Activated gamma-delta T cell treated with Interleukin-2 at 50 U/mL for 16 hours (primary cell): ENCODE measurements around the gene AIG1.

Source experiments
- DNase-seq: peaks from one replicate; pipeline ENCODE4 v3.0.0-alpha.2; 2020

Gene AIG1

DNA sequence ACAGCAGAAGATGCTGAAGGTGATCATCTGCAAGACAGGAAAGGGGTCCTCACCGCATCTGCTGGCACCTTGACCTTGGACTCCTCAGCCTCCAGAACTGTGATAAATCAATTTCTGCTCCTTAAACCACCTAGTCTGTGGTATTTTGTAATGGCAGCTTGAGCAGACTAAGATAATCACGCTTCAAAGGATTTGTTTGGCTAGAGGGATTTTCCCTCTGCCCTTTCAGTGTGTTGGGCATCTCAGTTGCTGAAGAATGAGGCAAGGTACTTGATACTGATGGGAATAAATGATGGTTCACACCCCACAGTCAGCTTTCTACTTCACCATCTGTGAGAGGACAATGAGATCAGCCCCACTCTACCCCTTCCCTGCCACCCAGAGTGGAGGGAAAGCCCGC is 329.6 kb downstream of the AIG1 start:
- DNase-seq = no peak
